SJCRH30 (cell line): ENCODE measurements around the gene DENND1A. TPM values are rescaled to one million over a fixed set of nuclear protein-coding genes. Genes with fewer than 3 reads are reported as not detected.
"Not testable (repeated sequence)": the region's sequence is repeated elsewhere in the genome, so short reads cannot be mapped to it uniquely, and the experiment has no call there.

ENCODE experiments used
- DNase-seq, 2 experiments: peaks; one replicate each; pipeline ENCODE4 v3.0.0-alpha.2; 2015 to 2020
- H3K27ac ChIP-seq: fragments of 250-450 bp; sonication (Bioruptor Pico); 2 replicates; pipeline ENCODE4 v1.5.1; 2020; ENCODE audit warnings: mild to moderate bottlenecking, moderate library complexity
- H3K27me3 ChIP-seq: fragments of 250-450 bp; sonication (Bioruptor Pico); 2 replicates; pipeline ENCODE4 v1.5.1; 2020; ENCODE audit warnings: mild to moderate bottlenecking, moderate library complexity
- H3K36me3 ChIP-seq: fragments of 250-450 bp; sonication (Bioruptor Pico); 2 replicates; pipeline ENCODE4 v1.5.1; 2020; ENCODE audit warnings: mild to moderate bottlenecking, moderate library complexity
- H3K4me1 ChIP-seq: fragments of 250-450 bp; sonication (Bioruptor Pico); 2 replicates; pipeline ENCODE4 v1.5.1; 2020; ENCODE audit warnings: mild to moderate bottlenecking, moderate library complexity
- H3K4me3 ChIP-seq: fragments of 250-450 bp; sonication (Bioruptor Pico); 2 replicates; pipeline ENCODE4 v1.5.1; 2020; ENCODE audit warnings: mild to moderate bottlenecking, moderate library complexity
- H3K9me3 ChIP-seq: fragments of 250-450 bp; sonication (Bioruptor Pico); replicated peaks from 2 replicates; pipeline ENCODE4 v1.5.1; 2020; ENCODE audit warnings: mild to moderate bottlenecking, moderate library complexity
- total RNA-seq: library from RNA; depleted of rRNA; stranded (reverse); fragments of >200 nt; shearing (Covaris generic); gene quantifications from 2 replicates; pipeline ENCODE4 v1.2.3, GENCODE V29; 2014

The DENND1A gene
- total RNA-seq, 1 experiment from 2014 or later = 41.3 TPM

DNA sequence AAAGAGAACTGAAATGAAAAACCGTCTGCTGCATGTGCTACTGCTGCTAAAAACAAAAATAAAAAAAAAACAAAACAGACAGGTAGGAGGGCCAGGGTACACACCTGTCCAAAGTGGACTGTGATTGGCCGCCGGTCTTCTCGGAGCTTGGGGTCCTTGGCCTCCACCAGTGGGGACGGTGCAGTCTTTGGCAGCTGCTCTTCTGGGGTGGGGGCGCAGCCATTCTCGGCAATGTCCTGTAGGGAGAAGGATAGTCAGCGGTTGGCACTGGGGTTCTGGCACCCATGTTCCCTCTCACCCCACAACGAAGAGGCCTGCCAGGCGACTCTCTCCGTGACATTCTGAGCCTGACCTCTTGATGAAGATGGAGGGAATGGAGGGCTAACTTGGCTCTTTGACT lies 489.7 kb downstream of the DENND1A start:
- Histone ChIP-seq H3K4me1 (no peaks in the 10 kb centered on the region), H3K36me3 (no peaks in the 10 kb centered on the region), H3K27ac (no peak overlapping the region), H3K9me3 (no peaks in the 10 kb centered on the region), H3K27me3 (no peaks in the 10 kb centered on the region), H3K4me3 (no peak overlapping the region)
- no peak for DNase-seq

DNA sequence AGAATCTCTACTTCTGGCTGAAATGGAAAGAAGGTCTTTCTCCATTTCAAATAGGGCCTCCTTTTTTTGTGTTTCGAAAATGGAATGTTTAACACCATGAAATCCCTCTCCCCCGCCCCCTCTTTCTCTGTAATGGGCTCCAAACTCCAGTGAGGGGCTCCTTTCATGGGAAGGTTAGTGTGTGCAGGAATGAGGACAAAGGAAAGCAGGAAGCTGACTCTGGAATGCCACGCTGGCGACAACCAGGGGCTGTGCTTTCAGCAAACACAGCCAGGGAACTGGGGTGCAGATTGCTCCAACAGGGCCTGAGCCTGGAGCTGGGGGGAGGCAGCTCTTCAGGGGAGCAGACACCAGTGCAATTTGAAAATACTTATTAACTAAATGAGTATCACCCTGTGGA lies 491.1 kb downstream of the DENND1A start:
- no peaks in the 10 kb centered on the region for H3K4me1 ChIP-seq
- H3K27me3 ChIP-seq = no peaks in the 10 kb centered on the region
- DNase-seq = no peak
- H3K9me3 ChIP-seq = no peaks in the 10 kb centered on the region
- H3K27ac ChIP-seq = no peak overlapping the region
- no peaks in the 10 kb centered on the region for H3K36me3 ChIP-seq
- H3K4me3 ChIP-seq = no peak overlapping the region

DNA sequence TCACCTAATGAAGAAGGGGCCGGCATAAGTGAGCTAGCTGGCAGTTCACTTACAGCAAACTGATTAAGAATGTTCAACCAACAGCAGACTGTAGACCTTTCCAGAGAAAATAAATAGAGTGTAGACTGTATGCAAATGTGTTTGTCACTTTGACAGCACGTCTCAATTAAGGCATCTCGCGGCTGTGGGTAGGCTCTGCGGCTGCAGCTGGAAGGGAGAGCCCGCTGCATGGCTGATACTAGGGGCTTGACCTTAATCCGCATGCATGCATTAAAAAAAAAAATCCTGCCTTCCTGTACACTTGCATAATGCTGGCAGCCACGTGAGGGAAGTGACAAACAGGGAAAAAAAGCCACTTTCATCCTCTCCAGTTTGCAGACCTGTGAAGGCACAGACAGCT lies 491.6 kb downstream of the DENND1A start:
- Histone ChIP-seq H3K27me3 (no peaks in the 10 kb centered on the region), H3K27ac (no peak overlapping the region), H3K36me3 (no peaks in the 10 kb centered on the region), H3K4me3 (no peak overlapping the region), H3K9me3 (no peaks in the 10 kb centered on the region), H3K4me1 (no peaks in the 10 kb centered on the region)
- DNase-seq = no peak

DNA sequence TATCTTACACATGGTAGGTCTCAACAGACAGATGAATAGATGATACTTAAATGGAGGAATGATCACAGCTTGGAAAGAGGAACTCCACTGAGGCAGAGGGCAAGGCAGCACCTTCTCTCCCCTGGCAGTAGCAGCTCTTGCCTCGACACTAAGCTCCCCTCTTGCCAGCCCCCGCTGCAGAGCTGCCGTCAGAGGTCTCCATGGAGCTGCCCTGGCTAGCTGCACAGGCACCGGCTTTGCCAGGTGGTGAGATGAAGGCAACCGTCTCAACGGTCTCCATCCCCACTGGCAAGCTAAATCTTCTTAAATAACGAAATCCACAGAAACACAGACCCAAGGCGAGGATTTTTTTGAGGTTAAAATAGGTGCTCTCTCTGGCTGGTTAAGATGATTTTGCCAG lies 492.7 kb downstream of the DENND1A start:
- Histone ChIP-seq H3K27ac (no peak overlapping the region), H3K36me3 (no peaks in the 10 kb centered on the region)

DNA sequence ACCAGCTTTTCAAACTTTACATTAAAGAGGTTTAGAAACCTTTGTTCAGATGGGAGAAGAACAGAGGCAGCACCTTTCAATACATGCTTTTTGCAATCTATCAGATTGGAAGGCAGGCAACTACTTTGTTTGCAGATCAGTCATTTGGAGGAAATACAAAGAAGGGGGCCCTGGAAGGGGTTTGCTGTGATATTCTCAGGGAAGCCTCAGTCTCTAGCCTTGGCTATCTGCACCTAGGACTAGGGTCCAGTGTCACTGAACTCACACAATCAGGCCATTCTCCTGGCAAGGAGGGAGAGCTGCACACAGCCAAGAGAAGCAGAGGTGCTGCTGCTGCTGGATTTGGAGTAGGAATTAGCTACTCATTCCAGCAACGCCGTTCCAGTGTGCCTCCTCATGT lies 494.5 kb downstream of the DENND1A start:
- no peaks in the 10 kb centered on the region for H3K4me1 ChIP-seq
- no peaks in the 10 kb centered on the region for H3K36me3 ChIP-seq
- DNase-seq = no peak
- H3K4me3 ChIP-seq = no peak overlapping the region
- no peak overlapping the region for H3K27ac ChIP-seq
- H3K27me3 ChIP-seq = no peaks in the 10 kb centered on the region
- H3K9me3 ChIP-seq = no peaks in the 10 kb centered on the region

More for the DNA sequence above, 492.7 kb downstream of the DENND1A start:
- Histone ChIP-seq H3K9me3 (no peaks in the 10 kb centered on the region), H3K4me3 (no peak overlapping the region), H3K4me1 (no peaks in the 10 kb centered on the region), H3K27me3 (no peaks in the 10 kb centered on the region)
- no peak for DNase-seq

DNA sequence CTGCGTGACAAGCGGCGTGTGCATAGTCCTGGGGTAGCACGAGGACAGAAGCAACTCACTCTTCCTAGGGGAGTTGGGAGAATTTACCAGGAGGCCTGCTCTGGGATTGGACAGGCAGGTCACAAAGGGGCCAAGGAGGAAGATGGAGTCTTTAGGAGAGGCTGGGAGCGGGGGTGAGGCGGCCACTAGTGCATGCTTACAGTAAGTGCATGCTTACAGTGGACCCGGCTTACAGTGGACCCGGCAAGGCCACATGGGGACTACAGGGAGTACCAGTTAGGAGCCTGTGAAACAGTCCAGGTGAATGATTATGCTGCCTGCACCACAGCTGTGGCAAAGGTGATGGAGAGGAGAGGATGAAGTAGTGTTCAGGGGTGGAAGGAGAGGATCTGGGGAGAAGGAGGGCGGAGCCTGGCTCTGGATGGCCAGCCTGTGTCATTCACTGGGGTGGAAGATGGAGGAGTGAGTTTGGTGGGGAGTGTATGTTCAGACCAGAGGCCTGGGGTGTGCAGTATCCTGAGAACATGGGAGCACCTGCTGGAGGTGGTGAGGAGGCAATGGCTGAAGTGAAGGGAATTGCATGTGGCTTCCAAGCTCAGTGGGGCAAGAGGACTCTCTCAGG lies 495.2 kb downstream of the DENND1A start:
- DNase-seq = no peak
- no peaks in the 10 kb centered on the region for H3K27me3 ChIP-seq
- no peaks in the 10 kb centered on the region for H3K4me1 ChIP-seq
- H3K27ac ChIP-seq = no peak overlapping the region
- peaks cover 6% of the 10 kb centered on the region; the same call in 1 of the 2 replicates for H3K36me3 ChIP-seq
- H3K4me3 ChIP-seq = no peak overlapping the region
- no peaks in the 10 kb centered on the region for H3K9me3 ChIP-seq

DNA sequence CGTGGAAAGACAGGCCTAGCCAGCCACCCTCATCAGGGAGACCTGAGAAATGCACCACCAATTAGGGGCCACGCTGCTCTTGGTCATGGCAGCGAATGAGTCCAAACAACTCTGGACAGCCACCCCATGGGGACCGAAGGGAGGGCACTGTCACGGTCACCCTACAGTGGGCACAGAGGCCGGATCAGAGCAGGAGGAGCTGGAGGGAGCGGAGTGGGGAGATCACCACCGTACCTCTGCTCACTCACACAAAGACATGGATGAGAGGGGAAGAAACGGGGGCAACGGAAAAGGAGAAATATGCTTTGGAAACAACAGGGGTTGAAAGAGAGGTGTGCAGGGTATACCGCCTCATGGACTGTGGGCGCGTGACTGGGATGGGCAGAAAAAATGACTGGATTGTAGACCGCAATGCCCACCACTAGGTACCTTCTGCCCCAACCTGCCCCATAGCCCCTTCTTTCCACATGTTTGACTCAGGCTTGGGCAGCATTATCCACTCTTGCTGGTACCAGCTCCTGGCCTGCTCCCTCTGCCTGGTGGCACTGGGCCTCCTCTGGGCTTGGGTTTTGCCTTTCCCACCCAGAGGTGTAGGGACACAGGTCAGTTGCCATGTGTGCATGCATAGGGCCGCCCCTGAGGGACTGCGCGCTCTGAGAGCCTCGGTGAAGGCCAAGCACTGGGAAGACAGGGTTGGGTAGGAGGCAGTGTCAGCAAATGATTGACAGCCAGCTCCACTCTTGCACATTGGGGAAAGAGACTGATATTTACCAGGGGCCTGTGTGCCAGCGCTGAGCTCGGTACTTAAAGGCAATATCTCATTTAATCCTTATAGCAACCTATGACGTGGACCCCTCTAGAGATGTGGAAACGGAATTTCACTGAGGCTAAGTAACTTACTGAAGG lies 497.3 kb downstream of the DENND1A start:
- no peaks in the 10 kb centered on the region for H3K27me3 ChIP-seq
- H3K27ac ChIP-seq = no peak overlapping the region
- peaks cover 9% of the 10 kb centered on the region; the same call in 1 of the 2 replicates for H3K36me3 ChIP-seq
- no peaks in the 10 kb centered on the region for H3K4me1 ChIP-seq
- DNase-seq = no peak
- no peak overlapping the region for H3K4me3 ChIP-seq
- H3K9me3 ChIP-seq = no peaks in the 10 kb centered on the region

DNA sequence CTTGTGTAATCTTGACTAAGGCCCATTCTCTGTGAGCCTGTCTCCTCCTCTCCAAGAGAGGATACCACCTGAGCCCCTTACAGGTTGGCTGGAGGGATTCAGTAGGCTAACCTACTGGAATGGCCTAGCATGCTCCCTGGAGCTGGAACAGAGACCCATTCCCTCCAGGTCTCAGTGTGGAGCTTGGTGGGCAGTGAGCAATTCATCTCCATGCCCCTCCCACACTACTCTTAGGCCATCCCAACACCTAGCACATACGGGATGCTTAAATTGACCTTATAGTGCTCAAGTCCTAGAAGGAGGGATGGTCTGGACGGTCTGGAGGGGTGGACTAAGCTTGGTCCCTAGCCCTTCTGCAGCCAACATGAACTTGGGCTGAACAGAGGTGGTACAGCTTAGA lies 498.3 kb downstream of the DENND1A start:
- Histone ChIP-seq H3K36me3 (peaks cover 9% of the 10 kb centered on the region; the same call in 1 of the 2 replicates), H3K4me3 (no peak overlapping the region), H3K4me1 (no peaks in the 10 kb centered on the region), H3K9me3 (no peaks in the 10 kb centered on the region), H3K27me3 (no peaks in the 10 kb centered on the region), H3K27ac (no peak overlapping the region)
- DNase-seq = no peak

DNA sequence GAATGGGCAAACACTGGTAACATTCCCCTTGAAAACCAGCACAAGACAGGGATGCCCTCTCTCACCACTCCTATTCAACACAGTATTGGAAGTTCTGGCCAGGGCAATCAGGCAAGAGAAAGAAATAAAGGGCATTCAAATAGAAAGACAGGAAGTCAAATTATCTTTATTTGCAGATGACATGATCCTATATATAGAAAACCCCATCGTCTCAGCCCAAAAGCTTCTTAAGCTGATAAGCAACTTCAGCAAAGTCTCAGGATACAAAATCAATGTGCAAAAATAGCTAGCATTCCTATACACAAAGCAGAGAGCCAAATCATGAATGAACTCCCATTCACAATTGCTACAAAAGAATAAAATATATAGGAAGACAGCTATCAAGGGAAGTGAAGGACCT lies 501.5 kb downstream of the DENND1A start:
- H3K27ac ChIP-seq, H3K27me3 ChIP-seq, H3K36me3 ChIP-seq: not testable (repeated sequence)

DNA sequence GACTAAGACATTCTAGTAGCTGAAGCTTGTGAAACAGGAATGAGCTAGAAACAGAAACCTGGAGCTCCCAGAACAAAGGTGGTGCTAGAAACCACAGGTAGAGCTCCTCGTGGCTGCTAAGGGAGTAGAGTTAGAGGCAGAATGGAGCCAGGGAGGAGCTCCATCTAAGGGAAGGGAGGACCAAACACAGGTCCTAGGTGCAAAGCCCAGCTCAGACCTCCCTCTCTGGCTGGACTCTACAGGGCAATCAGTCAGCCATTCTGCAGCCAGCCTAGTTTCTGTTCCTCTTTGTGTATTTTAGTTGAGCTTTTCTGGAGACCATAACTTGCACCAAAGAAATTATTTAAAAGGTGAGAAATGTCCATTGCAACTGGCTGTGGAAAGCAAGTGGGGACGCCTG lies 503.5 kb downstream of the DENND1A start:
- peaks cover 9% of the 10 kb centered on the region; the same call in 1 of the 2 replicates for H3K36me3 ChIP-seq
- H3K27ac ChIP-seq = no peak overlapping the region

More for the DNA sequence above, 501.5 kb downstream of the DENND1A start:
- H3K9me3 ChIP-seq, H3K4me1 ChIP-seq, H3K4me3 ChIP-seq, DNase-seq: not testable (repeated sequence)

DNA sequence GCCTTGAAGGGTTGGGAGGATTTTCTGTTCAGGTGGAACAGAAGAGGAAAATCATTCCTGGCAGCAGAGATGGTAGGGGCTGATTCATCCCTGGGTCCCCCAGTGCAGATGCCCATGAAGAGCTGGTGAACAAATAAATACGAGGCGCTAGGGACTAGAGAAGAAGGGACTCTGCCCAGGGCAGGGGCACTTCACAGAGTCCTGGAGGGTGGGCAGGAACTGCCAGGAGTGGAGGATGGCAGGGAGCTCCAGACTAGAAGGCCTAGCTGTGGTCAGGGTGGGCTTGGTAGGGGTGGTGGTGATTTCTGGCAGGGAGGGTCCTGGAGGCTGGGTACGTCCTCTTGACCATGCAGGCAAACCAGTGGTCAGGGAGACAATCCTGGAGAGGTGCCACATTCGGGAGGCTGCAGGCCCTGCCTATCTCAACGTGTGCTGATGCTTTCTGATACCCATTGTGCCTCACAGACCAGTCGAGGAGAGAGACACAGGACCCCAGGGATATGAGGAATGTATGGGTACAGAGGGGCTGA lies 504.0 kb downstream of the DENND1A start:
- no peak for DNase-seq
- Histone ChIP-seq H3K27ac (no peak overlapping the region), H3K36me3 (peaks cover 9% of the 10 kb centered on the region; the same call in 1 of the 2 replicates), H3K27me3 (no peaks in the 10 kb centered on the region), H3K9me3 (no peaks in the 10 kb centered on the region), H3K4me1 (no peaks in the 10 kb centered on the region), H3K4me3 (no peak overlapping the region)

More for the DNA sequence above, 503.5 kb downstream of the DENND1A start:
- no peak overlapping the region for H3K4me3 ChIP-seq
- no peaks in the 10 kb centered on the region for H3K9me3 ChIP-seq
- H3K4me1 ChIP-seq = no peaks in the 10 kb centered on the region
- DNase-seq = no peak
- H3K27me3 ChIP-seq = no peaks in the 10 kb centered on the region

DNA sequence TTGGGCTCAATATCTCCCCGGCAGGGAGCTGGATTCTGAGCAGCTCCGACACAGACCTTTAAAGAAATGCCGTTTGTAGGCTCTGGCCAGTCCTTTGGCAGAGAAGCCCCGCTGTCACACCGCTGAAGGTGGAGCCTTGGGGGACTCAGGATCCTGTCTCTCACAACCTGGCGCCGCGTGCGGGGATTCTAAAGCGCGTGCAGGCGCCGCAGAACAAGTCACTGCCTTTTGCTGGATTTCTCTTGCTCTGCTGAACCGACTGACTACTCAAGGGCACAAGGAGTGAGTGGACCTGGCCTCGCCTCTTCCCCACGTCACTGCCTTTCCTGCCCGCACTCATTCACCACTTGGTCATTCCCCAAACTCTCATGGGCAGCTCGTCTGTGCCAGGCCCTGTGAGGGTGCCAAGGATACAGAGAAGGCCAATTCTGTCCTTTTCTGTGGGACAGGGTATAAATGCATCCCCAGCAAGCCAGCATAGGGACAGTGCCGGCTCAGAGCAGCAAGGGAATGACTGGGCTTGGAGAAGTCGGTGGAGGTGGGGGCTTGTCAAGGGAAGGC lies 504.6 kb downstream of the DENND1A start:
- Histone ChIP-seq H3K4me1 (no peaks in the 10 kb centered on the region), H3K36me3 (peaks cover 9% of the 10 kb centered on the region; the same call in 1 of the 2 replicates), H3K9me3 (no peaks in the 10 kb centered on the region), H3K27ac (no peak overlapping the region), H3K27me3 (no peaks in the 10 kb centered on the region), H3K4me3 (no peak overlapping the region)
- DNase-seq = no peak

DNA sequence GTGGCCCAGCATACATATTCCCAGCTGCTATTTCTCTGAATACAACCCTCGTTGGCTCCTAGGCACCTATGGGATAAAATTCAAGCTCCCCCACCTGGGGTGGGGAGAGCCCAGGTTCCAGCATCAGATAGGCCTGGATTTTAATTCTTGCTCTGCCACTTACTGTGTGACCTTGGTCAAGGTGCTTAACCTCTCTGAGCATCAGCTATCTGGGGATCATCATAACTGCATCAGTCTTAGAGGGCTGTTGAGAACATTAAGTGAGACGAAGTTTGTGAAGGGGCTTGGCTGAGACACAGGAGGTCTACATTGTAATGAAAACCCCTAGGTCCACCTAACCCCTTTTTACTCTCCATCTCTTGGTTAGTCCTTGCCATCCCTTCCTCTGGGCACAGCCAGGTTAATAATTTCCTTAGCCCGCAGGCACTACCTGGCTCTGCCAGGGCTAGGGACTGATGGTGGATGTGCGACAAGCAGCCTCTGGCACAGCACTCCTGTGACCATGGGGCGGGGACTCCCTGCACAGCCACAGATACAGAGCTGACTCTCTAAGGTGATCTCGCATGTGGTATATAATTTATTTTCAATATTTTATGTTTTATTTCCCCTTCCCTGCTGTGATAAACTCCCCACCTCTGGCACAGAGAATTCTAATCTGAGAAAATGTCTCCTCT lies 505.2 kb downstream of the DENND1A start:
- Histone ChIP-seq H3K4me3 (no peak overlapping the region), H3K36me3 (peaks cover 2% of the 10 kb centered on the region; the same call in 1 of the 2 replicates), H3K27ac (no peak overlapping the region), H3K9me3 (no peaks in the 10 kb centered on the region), H3K27me3 (no peaks in the 10 kb centered on the region), H3K4me1 (no peaks in the 10 kb centered on the region)
- DNase-seq = no peak

DNA sequence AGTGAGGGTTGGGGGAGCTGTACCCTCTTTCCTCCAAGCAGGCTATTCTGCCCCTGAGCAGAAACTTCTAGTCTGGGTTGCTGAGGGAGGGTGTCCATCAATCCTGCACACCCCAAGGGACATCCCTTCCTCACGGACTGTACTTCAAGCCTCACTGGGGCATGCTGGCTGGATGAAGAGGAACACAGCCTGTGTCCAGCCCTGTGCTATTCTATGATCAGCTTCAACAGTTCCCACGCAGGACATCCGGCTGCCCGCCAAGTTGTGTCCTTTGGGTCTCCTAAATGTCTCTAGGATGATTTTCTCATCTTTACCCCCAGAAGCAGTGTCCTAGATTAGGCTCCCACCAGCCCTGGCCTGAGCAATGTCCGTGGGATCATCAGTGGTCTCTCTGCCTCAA lies 505.8 kb downstream of the DENND1A start:
- no peaks in the 10 kb centered on the region for H3K36me3 ChIP-seq
- H3K27me3 ChIP-seq = no peaks in the 10 kb centered on the region
- no peak overlapping the region for H3K27ac ChIP-seq
- H3K9me3 ChIP-seq = no peaks in the 10 kb centered on the region
- DNase-seq = no peak
- H3K4me3 ChIP-seq = no peak overlapping the region
- no peaks in the 10 kb centered on the region for H3K4me1 ChIP-seq

DNA sequence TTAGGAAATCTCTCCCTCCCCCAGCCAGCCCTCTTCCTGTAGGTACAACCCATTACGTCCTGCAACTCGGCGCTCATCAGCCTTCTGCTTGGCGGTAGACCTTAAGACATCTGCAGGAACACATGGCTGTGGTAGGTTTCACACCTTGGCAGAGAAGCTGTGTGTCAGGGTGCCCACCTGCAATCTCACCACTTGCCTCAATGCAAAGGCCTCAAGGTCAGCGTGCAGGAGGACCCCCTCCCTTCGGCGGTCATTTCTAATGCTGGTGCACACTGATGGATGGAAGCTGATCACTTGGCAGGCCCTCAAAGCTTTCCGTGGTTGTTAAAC lies 506.6 kb downstream of the DENND1A start:
- Histone ChIP-seq H3K36me3 (no peaks in the 10 kb centered on the region), H3K27ac (no peak overlapping the region)
- no peak for DNase-seq

More for the DNA sequence above, 506.6 kb downstream of the DENND1A start:
- Histone ChIP-seq H3K4me1 (no peaks in the 10 kb centered on the region), H3K9me3 (no peaks in the 10 kb centered on the region), H3K27me3 (no peaks in the 10 kb centered on the region), H3K4me3 (no peak overlapping the region)
